ENCODE results near the gene TOMM22.
A peak's percentile ranks its signal among the peaks of the same experiment; 100 is the strongest.

The TOMM22 gene

DNA sequence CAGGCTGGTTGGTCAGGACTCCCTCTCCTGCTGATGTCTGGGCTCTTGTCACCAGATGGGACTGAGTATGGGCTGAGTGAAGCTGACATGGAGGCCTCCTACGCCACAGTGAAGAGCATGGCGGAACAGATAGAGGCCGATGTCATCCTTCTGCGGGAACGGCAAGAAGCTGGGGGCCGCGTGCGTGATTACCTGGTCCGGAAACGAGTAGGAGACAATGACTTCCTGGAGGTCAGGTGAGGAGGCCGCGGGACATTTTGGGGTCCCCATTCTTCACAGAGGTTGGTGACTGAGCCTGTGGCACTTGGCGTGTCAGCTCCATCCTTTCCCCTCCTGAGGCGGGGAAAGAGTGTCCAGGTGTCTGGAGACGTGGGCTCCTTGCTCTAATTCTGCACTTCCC, 34.1 kb downstream of the TOMM22 start:
- no peak for DNase-seq

DNA sequence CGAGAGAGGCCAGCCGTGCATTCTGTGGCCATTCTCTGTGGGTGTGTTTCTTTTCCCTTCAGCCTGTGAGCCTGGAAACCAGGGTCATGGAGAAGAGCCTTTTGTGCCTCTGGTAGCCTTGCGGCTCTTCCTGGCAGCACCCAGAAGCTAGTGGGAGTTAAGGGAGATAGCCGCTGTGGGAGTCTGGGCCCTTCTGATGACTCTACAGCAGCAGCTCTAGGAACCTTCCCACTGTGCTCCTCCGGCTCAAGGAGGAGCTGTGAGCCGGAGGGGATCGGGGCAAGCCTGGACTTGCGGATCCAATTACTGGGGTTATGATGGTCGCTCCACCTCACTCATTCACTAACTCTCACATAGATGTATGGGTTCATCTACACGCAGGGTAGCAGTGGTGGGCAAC, 34.5 kb downstream of the TOMM22 start:
- DNase-seq: no peak

DNA sequence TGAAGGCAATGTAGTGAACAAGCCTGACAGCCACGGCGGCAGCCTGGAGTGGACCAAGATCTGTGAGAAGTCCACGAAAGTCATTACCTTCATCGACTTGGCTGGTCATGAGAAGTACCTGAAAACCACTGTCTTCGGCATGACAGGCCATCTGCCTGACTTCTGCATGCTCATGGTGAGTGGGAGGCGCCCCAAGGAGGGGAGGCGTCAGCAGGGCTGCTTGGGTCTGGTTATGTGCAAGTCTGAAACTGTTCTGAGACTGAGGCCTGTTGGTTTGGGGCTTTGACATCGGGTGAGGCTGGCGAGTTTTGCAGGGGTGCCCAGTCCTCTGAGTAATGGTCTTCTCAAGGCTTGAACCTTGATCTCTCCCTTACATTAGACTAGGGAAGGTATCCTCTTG, 35.1 kb downstream of the TOMM22 start:
- DNase-seq: no peak

DNA sequence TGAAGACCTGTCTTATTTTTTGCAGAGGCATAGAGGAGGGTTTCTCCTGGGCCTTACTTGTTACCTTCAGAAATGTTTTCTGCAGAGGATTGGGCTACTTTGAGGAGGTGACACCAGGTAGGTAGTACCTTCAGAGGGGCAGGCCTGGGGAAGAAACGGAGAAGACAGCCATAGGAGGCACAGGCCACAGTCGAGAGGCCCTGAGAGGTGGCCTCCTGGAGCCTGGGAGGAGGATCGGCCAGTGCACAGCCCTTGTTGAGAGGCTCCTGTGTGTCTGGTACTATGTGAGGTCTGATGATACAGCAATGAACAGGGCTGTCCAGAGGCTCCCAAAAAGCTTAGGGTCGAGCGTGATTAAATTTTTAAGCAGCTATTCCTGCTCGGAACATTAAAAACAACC, 35.5 kb downstream of the TOMM22 start:
- DNase-seq: no peak

DNA sequence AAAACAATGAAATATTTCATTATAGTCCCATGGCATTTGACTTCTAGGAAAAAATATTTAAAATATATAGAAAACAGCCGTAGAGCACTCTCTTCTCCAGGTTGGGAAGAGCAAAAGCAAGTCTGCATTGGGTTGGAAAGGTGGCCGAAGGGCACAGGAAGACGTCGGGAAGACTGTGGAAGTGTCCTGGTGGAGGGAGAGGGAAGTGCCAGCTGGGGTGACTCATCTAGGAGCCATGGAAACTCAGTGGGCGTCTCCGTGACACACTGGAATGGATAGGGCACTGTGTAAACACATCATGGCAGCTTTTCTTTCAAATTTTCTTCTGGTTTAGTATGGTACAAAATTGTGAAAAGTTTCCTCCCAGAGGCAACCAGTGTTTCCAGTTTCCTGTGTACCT, 36.7 kb downstream of the TOMM22 start:
- no peak for DNase-seq

DNA sequence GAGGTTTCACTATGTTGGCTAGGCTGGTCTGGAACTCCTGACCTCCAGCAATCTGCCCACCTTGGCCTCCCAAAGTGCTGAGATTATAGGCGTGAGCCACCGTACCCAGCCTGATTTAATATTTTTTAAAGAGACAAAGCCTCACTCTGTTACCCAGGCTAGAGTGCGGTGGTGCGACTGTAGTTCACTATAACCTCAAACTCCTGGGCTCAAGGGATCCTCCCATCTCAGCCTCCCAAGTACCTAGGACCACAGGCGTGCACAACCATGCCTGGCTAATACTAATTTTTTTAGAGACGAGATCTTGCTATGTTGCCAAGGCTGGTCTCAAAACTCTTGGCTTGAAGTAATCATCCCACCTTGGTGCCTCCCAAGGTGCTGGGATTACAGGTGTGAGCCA, 37.4 kb downstream of the TOMM22 start:
- no peak for DNase-seq

DNA sequence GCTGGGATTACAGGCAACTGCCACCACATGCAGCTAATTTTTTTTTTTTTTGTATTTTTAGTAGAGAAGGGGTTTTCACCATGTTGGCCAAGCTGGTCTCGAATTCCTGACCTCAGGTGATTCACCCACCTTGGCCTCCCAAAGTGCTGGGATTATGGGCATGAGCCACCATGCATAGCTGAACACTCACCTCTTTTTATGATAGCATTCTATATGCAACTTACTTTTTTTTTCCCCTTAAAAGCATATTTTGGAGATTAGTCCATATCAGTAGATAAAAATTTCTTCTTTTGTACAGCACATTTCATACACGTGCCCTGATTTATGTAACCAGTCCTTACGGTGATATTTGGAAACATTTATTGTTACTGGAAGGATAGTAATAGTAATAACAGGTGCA, 38.6 kb downstream of the TOMM22 start:
- no peak for DNase-seq

DNA sequence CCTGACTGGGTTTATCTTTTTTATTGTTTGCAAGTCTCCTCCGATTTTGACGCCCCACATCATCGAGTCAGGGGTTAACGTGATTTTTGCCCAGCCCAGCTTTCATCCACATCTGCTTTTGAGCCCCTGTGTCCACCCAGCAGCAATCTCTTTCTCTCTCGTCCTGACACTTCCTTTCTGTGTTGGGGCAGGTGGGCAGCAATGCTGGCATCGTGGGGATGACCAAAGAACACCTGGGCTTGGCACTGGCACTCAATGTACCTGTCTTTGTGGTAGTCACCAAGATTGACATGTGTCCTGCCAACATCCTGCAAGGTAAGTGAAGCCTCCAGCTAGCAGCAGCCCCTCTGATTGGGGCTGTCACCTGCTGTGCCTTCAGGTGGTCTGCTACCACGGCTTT, 39.8 kb downstream of the TOMM22 start:
- no peak for DNase-seq

DNA sequence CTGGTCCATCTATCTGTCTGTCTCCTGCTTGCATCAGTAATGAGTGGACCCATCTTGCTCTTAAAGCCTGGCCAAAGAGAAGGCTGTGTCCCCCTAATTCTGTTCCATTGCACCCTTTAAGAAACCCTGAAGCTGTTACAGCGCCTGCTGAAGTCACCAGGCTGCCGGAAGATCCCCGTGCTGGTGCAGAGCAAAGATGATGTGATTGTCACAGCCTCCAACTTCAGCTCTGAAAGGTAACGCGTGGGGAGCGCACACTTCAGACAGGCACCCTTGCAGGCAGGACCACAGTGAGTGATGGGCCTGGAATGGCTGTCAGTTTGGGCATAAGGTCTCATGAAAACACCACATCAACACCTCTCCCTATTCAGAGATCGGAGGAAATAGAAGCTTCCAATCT, 42.4 kb downstream of the TOMM22 start:
- DNase-seq: no peak

DNA sequence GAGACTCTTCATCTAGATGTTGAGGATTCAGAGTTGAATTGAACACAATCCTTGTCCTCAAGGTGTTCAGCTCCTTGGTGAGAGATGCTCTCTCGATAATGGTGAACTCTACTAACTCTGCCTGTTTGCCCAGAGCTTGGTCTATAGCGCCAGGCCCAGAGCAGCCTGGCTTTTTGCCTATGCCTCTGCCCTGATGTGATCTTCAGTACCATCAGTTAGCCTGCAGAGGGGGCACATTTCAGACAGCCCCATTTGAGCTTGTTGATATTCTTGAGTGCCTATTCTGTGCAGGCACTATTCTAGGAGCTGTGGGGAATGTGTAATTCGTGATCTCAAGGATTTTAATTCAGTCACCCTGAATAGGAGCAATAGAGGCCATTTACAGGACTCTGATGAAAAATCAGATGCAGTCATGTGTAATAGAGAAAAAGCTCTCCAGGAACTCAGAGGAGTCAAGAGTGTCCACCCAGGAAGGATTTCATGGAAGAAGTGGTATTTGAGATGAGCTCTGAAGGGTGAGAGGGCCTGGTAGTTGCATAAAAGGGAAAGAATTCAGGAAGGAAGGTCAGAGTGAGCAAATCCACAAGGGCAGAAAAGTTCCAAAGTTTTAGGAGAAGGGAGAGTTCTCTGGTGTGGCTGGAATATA, 43.3 kb downstream of the TOMM22 start:
- peak; percentile 43 to 67 for DNase-seq

DNA sequence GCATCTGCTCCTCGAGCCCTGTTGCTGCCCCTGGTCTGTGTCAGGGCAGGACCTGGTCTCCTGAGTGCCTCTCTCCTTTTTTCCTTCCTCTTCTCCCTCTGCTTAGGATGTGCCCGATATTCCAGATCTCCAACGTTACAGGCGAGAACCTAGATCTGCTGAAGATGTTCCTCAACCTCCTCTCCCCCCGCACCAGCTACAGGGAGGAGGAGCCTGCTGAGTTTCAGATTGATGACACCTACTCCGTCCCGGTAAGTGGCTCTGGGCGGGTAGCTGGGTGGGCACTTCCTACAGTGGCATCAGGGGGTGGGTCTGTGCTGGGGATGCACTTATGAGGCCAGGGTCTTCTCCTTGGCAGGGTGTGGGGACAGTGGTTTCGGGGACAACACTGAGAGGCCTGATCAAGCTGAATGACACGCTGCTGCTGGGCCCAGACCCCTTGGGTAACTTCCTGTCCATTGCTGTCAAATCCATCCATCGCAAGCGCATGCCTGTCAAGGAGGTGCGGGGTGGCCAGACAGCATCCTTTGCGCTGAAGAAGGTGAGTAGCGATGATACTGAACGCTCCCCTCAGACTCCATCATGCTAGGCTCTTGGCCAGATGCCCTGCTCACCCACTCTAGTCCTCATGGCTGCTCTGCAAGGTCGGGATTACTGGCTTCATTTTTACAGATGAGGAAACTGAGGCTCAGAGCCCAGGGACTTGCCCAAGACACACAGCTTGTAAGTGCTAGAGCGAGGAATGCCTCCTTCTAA, 44.3 kb downstream of the TOMM22 start:
- no peak for DNase-seq

DNA sequence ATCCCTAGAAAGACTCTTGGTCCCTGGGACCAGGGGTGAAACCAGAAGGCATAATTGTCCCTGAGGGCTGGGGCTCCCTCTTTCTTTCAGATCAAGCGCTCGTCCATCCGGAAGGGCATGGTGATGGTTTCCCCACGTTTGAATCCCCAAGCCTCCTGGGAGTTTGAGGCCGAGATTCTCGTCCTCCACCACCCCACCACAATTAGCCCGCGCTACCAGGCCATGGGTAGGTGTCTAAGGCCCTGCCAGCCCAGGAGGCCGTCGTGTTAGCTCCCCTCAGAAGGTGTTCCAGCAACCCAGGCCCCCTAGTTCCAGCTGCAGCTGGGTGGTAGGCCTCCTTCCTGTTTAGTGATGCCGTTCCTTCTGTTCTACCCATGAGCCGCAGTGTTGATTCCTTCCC, 45.4 kb downstream of the TOMM22 start:
- no peak for DNase-seq

DNA sequence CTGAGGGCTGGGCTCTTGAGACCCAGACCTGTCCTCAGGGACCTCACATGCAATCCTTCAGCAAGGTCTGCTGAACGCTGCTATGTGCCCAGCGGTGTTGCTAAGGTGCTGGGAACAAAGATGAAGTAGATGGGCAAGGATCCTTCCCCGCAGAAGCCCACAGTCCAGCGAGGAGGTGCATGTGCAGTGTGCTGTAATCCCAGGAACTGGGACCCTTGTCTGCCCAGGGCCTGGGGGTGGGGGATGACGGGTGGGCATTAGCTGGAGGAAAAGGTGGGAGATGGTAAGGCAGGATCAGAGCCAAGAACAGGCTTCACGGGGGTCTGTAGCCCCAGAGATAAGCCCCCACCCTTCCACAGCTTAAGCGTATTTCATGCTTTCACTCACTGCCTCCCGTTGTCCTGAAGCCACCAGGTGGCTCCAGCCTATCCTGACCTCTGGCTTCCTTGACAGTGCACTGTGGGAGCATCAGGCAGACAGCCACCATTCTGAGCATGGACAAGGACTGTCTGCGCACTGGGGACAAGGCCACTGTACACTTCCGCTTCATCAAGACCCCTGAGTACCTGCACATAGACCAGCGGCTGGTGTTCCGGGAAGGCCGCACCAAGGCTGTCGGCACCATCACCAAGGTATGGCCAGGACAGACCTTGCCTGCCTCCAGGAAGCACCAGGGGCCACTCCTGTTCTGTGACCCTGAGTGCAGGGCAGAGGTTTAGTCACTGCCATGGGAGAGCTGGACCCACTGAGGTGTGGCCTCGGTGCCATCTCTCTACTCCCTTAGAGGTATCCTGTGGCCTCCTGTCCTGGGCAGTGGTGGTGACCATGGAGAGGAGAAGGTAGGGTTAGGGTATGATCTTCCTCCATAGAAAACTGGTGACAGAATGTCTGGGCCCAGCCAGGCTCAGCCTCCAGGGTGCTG, 46.0 kb downstream of the TOMM22 start:
- no peak for DNase-seq

DNA sequence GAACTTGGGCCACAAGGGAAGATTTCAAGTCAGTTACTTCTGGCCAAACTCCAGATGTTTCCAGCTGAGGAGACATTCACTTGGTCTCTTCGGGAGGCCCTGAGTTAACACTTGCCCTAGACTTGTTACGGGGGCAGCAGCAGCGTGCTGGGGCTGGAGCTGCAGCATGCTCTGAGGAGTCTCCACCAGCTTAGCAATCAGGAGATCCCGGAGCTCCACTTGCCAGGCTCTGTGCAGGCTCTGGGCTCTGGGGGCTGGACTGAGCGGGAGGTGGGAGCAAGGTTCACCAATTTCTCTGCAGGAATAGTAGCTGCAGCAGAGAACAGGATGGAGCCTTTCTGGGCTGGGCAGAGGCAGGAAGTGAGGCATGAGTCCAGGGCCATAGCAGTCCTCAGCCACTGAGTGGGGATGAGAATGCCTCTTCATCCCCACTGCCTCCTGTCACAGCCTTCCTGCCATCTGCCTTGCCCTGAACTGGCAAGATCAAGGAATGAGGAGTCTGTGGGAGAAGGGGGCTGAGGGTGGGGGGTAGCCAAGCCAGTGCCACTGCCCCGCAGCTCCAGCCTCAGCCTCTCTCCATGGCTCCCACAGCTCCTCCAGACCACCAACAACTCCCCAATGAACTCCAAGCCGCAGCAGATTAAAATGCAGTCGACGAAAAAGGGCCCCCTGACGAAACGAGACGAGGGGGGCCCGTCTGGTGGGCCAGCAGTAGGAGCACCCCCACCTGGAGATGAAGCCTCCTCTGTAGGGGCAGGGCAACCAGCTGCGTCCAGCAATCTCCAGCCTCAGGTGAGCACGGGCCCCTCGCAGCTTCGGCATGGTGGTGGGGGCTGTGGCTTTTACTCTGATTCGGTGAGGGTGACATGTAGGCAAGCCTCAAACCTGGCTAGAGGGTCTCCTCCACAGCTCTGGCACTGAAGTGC, 47.4 kb downstream of the TOMM22 start:
- no peak for DNase-seq

DNA sequence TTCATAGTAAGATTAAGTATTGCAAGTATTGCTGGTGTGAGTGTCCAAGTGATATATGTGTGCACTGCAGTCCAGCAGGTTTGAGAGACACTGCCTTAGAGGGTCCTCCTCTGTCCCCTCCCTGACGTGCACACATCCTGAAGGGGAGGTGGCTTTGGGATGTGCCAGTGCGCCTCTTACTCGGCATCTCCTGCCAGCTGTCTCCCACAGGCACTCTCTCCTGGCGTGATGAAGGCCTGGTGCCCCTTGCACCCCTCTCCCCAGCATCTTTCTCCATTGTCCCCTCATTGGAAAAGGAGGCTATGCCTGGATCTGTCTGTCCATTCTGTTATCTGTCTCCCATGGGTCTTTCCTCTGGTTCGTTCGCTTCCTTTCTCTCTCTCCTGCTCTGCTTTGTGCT, 48.2 kb downstream of the TOMM22 start:
- DNase-seq: no peak

DNA sequence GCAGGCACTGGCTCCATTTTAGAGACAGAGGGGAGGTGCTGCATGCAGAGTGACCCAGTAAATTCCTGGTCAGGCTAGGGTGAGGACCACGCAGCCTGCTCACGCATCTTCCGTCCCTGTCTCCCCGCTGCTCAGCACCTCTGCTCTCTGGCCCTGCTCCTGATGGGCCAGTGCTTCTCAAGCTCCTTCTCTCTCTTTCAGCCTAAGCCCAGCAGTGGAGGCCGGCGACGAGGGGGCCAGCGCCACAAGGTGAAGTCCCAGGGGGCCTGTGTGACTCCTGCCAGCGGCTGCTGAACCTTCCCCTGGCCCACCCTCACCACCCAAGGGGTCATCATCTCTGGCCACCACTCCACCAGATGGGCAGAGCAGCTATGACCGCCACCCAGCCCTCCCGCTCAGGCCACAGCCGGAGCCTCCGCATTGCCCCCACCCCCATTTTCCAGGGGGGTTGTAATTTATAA, 48.7 kb downstream of the TOMM22 start:
- DNase-seq: no peak

DNA sequence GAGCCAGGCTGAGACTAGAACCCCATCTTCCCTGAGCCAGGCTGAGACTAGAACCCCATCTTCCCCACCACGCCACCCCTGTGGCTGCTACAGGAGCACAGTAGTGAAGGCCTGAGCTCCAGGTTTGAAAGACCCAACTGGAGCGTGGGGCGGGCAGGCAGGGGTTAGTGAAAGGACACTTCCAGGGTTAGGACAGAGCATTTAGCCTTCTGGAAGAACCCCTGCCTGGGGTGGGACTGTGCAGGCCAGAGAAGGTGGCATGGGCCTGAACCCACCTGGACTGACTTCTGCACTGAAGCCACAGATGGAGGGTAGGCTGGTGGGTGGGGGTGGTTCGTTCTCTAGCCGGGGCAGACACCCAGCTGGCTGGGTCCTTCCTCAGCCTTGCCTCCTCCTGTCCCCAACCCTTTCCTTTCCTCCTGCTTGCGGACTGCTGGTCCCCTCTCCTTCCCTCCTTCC, 50.0 kb downstream of the TOMM22 start:
- no peak for DNase-seq

DNA sequence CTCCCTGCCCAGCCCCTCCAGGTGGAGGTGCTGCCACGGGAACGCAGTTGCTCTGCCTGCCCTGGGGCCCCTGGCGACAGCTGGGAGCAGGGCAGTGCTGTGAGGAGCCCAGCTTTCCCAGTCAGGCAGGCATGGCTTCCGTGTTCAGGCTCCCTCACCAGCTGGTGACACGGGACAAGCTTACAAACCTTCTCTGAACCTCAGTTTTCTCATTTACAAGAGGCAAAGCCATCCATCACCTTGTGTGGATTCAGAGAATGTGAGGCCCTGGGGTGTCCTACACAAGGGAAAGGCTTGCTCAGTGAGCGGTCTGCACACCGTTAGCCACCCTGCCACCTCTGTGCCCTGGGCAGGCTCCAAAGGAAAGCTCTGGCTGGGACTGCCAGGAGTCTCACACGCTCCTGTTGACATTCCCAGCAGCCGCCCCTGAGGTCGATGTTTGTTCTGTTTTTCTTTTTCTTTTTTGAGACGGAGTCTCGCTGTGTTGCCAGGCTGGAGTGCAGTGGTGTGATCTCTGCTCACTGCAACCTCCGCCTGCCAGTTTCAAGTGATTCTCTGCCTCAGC, 50.6 kb downstream of the TOMM22 start:
- no peak for DNase-seq

DNA sequence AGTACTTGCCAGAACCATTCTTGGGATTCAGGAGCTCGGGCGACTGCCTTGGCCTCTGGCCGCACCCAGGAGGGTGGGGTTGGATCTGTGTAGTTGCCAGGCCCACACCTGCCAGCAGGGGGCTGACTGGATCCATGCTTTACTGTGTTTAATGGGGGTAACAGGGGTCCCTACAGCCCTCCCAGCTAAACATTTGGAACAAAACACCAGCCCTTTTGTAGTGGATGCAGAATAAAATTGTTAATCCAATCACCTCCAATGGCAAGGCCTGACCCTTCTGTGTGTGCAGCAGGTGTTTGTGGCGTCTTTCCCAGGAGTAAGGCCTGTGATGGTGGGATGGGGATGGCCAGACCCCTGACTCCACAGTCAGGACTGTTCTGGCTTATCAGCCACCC, 51.6 kb downstream of the TOMM22 start:
- peak; percentile 41 to 62 for DNase-seq

DNA sequence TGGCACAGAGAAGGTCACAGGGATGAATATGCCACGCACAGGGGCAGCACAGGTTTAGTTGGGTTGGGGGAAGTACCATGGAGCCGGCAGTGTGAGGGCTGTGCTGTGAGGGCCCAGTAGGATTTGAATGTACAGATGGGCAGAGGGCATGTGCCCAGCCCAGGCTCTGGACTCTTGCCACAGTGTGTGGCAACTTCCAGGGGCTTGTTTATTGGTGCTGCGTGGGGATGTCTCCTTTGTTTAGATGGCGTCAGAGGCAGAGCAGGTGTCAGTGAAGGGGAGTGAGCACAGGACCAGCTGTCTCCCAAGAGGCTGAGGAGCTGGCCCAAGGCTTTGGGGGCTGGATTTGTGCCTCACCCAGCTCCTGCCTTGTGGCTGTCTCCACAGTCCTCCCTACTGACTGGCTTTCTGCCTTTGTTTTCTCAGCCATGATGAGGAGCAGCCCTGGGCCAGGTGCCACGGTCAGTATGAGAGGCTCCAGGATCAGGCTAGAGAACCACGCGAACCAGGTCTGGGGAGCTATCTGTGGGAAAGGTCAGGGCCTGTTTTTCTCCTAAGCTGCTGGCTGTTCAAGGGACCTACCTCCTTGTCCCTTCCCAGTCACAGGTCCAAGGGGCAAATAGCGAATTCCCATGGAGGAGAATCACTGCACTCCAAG, 52.1 kb downstream of the TOMM22 start:
- DNase-seq: no peak

DNA sequence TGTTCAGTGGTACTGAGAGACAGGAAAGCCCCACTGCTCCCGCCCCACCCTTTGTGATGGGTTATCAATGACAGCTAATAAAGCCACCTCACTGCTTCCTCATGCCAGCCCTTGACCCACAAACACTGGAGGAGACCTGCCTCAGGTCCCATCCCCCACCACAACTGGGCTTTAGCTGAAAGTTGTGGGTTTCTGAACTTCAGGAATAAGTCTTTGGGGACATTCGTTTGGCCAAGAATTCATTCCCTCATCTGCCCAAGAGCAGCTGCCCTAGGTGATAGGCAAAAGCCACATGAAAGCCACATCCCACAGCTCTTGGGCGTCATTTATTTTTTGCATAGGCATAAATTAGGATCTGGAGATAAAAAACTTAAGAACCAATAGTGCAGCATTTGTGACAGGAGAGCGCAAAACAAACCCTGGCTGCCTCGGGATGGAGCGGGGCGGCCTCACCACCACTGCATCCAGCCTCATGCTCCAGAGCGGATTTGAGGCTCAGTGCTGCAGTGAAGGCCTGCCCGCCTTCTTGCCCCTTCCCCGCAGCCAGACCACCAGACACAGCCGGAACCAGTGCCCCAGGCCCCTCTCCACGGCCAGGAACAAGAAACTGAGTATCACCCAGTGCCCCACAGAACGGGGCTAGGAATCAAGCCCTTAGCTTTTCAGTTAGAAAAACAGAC, 52.8 kb downstream of the TOMM22 start:
- DNase-seq: no peak

All from CD4-positive, alpha-beta T cell treated with Interferon alpha-2 for 1 hour (primary cell).